PC-3 (cell line): ENCODE data around the gene HDAC11. TPM values are rescaled to one million over a fixed set of nuclear protein-coding genes. Genes with fewer than 3 reads are reported as not detected.

Source experiments
- ATAC-seq: fragments of 200-7000 bp; cut with Tn5 transposase; 2 replicates; pipeline ENCODE4 v1.9.1; 2020; ENCODE audit warnings: mild to moderate bottlenecking, moderate library complexity
- BruUV-seq: library from RNA; stranded (reverse); fragments of 400-500 nt; replicated peaks from 2 replicates; lab custom pipeline; 2021; lab: Mats Ljungman, UMichigan
- CTCF ChIA-PET: fragments of 300-600 bp; sonication (Branson Sonifier 250); formaldehyde crosslinking; loops from one replicate; lab custom pipeline; 2022; ENCODE audit warnings: antibody characterized with exemption; lab: Charles Lee
- POLR2A ChIA-PET: fragments of 300-600 bp; sonication (Branson Sonifier 250); formaldehyde crosslinking; loops from one replicate; lab custom pipeline; 2022; ENCODE audit warnings: antibody characterized with exemption; ENCODE audit not compliant: unreplicated experiment; lab: Charles Lee
- DNase-seq: peaks from one replicate; pipeline ENCODE4 v3.0.0-alpha.2; 2015
- H2AFZ ChIP-seq: fragments of 300-600 bp; sonication (generic); 2 replicates; pipeline ENCODE4 v1.6.0; 2016; ENCODE audit warnings: antibody characterized with exemption, low read length
- H3F3A ChIP-seq: fragments of 300-600 bp; sonication (generic); one replicate; pipeline ENCODE4 v1.6.0; 2017; ENCODE audit warnings: antibody characterized with exemption, low read length, control low read depth, mild to moderate bottlenecking; ENCODE audit not compliant: unreplicated experiment
- H3K27ac ChIP-seq: fragments of 300-600 bp; sonication (generic); 2 replicates; pipeline ENCODE4 v1.5.1; 2016; ENCODE audit warnings: mild to moderate bottlenecking, low read length
- H3K27me3 ChIP-seq: fragments of 300-600 bp; sonication (generic); 2 replicates; pipeline ENCODE4 v1.6.1; 2016; ENCODE audit warnings: low read length, mixed read lengths
- H3K36me3 ChIP-seq: fragments of 300-600 bp; sonication (generic); 2 replicates; pipeline ENCODE4 v1.6.1; 2016; ENCODE audit warnings: low read depth, mixed run types, low read length, mixed read lengths
- H3K4me1 ChIP-seq: fragments of 300-600 bp; sonication (generic); 2 replicates; pipeline ENCODE4 v1.5.1; 2016; ENCODE audit warnings: low read length; ENCODE audit not compliant: insufficient read depth
- H3K4me2 ChIP-seq: fragments of 300-600 bp; sonication (generic); 2 replicates; pipeline ENCODE4 v1.6.0; 2016; ENCODE audit warnings: low read length
- H3K4me3 ChIP-seq: fragments of 300-600 bp; sonication (generic); 2 replicates; pipeline ENCODE4 v1.5.1; 2016; ENCODE audit warnings: mild to moderate bottlenecking, low read length, mixed read lengths
- H3K79me2 ChIP-seq: fragments of 300-600 bp; sonication (generic); 2 replicates; pipeline ENCODE4 v1.6.1; 2017; ENCODE audit warnings: low read length, mixed read lengths
- H3K9ac ChIP-seq: fragments of 300-600 bp; sonication (generic); 2 replicates; pipeline ENCODE4 v1.6.0; 2016; ENCODE audit warnings: mild to moderate bottlenecking, low read length
- H3K9me2 ChIP-seq: fragments of 300-600 bp; sonication (generic); replicated peaks from 2 replicates; pipeline ENCODE4 v1.6.1; 2016; ENCODE audit warnings: mixed run types, low read length, mixed read lengths
- H3K9me3 ChIP-seq: fragments of 300-600 bp; sonication (generic); 2 replicates; pipeline ENCODE4 v1.6.1; 2016; ENCODE audit warnings: low read length, mixed read lengths
- H4K20me1 ChIP-seq: fragments of 300-600 bp; sonication (generic); 2 replicates; pipeline ENCODE4 v1.6.1; 2016; ENCODE audit warnings: low read length, mixed read lengths
- CTCF ChIP-seq: fragments of 300-600 bp; sonication (generic); conservative IDR thresholded peaks from 2 replicates; pipeline ENCODE4 v1.5.1; 2017; ENCODE audit warnings: antibody characterized with exemption, low read depth, mild to moderate bottlenecking, low read length
- EZH2 ChIP-seq: fragments of 300-600 bp; sonication (generic); IDR thresholded peaks from one replicate; pipeline ENCODE4 v1.6.1; 2017; ENCODE audit warnings: antibody characterized with exemption, mild to moderate bottlenecking, low read length; ENCODE audit not compliant: unreplicated experiment
- EZH2phosphoT487 ChIP-seq: fragments of 300-600 bp; sonication (generic); IDR thresholded peaks from 2 replicates; pipeline ENCODE4 v1.6.1; 2018; ENCODE audit warnings: mild to moderate bottlenecking, antibody characterized with exemption, low read length, borderline replicate concordance
- intact Hi-C: fragments of 100-400 bp; cut with micrococcal nuclease; formaldehyde crosslinking; loops from 2 replicates; pipeline ENCODE4 v1.9.0; 2023
- total RNA-seq: library from RNA; depleted of rRNA; stranded (reverse); fragments of >200 nt; gene quantifications from 2 replicates; pipeline ENCODE4 v1.2.3, GENCODE V29; 2014

The HDAC11 gene
- total RNA-seq, 1 experiment from 2014 or later, result 24.2 TPM

- TF ChIP-seq EZH2phosphoT487 (no peak), EZH2 (no peak), CTCF (peak; percentile 80)
- Histone ChIP-seq H4K20me1 (no peaks in the 10 kb centered on the region), H3K79me2 (no peaks in the 10 kb centered on the region), H3K36me3 (no peaks in the 10 kb centered on the region), H3K4me3 (no peak overlapping the region), H3F3A (no peaks in the 10 kb centered on the region), H3K27me3 (no peaks in the 10 kb centered on the region), H3K4me1 (peaks cover 28% of the 10 kb centered on the region), H3K27ac (no peak overlapping the region), H3K9ac (no peak overlapping the region), H3K9me2 (no peaks in the 10 kb centered on the region), H2AFZ (no peak overlapping the region), H3K9me3 (no peaks in the 10 kb centered on the region), H3K4me2 (no peak overlapping the region)
- ChIA-PET CTCF (interaction anchor here (0.6 kb wide), 2 partner anchors 247 to 1410 kb away, joined by 3 read pairs; no protein-coding TSS in a partner anchor), POLR2A (no interaction called here)
- DNase-seq (peak; percentile 39), ATAC-seq (no peak)
- intact Hi-C loops, result no loop called here
- no TSS peak for BruUV-seq
Observed at GRCh38 chr3:13500133-13500885, 20.2 kb downstream of the HDAC11 start.

DNA sequence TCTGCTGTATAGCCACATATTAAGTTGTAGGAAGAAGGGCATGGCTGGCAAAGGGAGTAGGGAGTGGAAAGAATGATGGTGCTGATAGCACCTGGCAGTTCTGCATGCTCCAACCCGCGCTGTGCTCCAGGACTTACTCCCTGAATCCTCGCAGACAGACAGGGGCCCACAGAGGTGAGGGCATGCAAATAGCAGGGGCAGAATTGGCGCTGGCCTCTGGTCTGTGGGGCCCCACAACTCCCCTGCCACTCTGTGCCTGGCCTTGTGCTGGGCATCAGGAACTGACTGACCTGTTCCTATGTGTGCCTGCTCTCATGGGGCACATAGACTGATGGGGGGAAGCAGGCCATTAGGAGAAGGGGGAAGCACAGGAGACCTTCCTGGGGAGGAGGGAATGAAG, 20.9 kb downstream of the HDAC11 start:
- intact Hi-C loops, result no loop called here
- no TSS peak for BruUV-seq
- H3K9me3 ChIP-seq, result no peaks in the 10 kb centered on the region
- H3K9me2 ChIP-seq, result no peaks in the 10 kb centered on the region
- no peak overlapping the region for H2AFZ ChIP-seq
- no peaks in the 10 kb centered on the region for H3F3A ChIP-seq
- no peaks in the 10 kb centered on the region for H3K36me3 ChIP-seq
- H3K9ac ChIP-seq, result no peak overlapping the region
- POLR2A ChIA-PET, result no interaction called here
- H4K20me1 ChIP-seq, result no peaks in the 10 kb centered on the region
- peaks cover 28% of the 10 kb centered on the region for H3K4me1 ChIP-seq
- CTCF ChIA-PET, result interaction anchor here (0.6 kb wide), 1 partner anchor 1411 kb away, joined by 3 read pairs; no protein-coding TSS in a partner anchor
- no peak overlapping the region for H3K27ac ChIP-seq
- no peak overlapping the region for H3K4me3 ChIP-seq
- no peaks in the 10 kb centered on the region for H3K79me2 ChIP-seq
- H3K27me3 ChIP-seq, result no peaks in the 10 kb centered on the region
- H3K4me2 ChIP-seq, result no peak overlapping the region
- no peak for ATAC-seq
- TF ChIP-seq CTCF, result no peak
- no peak for TF ChIP-seq EZH2
- TF ChIP-seq EZH2phosphoT487, result no peak
- DNase-seq, result no peak

DNA sequence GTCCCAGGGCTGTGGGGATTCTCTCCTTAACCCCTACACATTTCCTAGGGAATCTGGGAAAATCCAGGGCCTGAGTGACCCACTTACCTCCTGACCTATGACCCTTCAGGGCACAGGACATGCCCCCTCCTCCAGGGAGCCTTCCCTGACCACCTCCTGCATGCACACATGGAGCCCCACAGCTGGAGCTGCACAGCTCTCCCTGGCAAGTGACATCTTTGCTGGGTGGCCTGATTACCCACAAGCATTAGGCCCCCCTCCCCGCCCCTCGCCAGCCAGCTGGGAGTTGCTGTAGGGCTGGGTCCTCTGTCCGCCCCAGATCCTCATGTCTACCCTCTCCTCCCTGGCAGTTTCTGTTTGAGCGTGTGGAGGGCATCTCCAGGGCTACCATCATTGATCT, 21.4 kb downstream of the HDAC11 start:
- ChIA-PET CTCF (no interaction called here), POLR2A (no interaction called here)
- no peak overlapping the region for H2AFZ ChIP-seq
- intact Hi-C loops, result no loop called here
- BruUV-seq, result no TSS peak
- no peaks in the 10 kb centered on the region for H3K27me3 ChIP-seq
- no peak overlapping the region for H3K4me3 ChIP-seq
- H3K9ac ChIP-seq, result no peak overlapping the region
- no peaks in the 10 kb centered on the region for H3K36me3 ChIP-seq
- no peaks in the 10 kb centered on the region for H3F3A ChIP-seq
- ATAC-seq, result no peak
- H3K27ac ChIP-seq, result no peak overlapping the region
- TF ChIP-seq EZH2 (no peak), EZH2phosphoT487 (no peak), CTCF (no peak)
- peaks cover 26% of the 10 kb centered on the region for H3K4me1 ChIP-seq
- DNase-seq, result no peak
- no peaks in the 10 kb centered on the region for H4K20me1 ChIP-seq
- no peaks in the 10 kb centered on the region for H3K9me3 ChIP-seq
- H3K79me2 ChIP-seq, result no peaks in the 10 kb centered on the region
- H3K9me2 ChIP-seq, result no peaks in the 10 kb centered on the region
- H3K4me2 ChIP-seq, result no peak overlapping the region
